ENCODE data around the gene ADAMTS19.

Gene ADAMTS19

DNA sequence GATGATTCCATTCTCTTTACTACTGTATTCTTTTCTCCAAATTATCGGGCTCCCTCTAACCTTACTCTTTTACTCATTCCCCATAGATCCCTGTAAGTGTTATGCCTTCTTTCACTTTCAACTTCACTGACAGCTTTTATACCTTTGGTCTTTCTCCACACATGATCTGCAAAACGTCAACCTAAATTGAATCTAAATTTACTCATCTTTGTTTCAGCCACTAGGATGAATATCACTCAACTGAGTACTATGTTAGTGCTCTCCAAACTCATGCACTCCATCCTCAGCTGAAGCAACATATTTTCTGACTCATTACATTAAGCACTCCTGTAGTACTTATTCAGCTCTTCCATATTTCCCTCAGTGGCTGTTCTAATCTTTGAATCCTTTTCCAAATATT lies 133.4 kb downstream of the ADAMTS19 start:
- POLR2A ChIA-PET = no interaction called here
- CTCF ChIA-PET = no interaction called here
- TF ChIP-seq, protein P1, sequence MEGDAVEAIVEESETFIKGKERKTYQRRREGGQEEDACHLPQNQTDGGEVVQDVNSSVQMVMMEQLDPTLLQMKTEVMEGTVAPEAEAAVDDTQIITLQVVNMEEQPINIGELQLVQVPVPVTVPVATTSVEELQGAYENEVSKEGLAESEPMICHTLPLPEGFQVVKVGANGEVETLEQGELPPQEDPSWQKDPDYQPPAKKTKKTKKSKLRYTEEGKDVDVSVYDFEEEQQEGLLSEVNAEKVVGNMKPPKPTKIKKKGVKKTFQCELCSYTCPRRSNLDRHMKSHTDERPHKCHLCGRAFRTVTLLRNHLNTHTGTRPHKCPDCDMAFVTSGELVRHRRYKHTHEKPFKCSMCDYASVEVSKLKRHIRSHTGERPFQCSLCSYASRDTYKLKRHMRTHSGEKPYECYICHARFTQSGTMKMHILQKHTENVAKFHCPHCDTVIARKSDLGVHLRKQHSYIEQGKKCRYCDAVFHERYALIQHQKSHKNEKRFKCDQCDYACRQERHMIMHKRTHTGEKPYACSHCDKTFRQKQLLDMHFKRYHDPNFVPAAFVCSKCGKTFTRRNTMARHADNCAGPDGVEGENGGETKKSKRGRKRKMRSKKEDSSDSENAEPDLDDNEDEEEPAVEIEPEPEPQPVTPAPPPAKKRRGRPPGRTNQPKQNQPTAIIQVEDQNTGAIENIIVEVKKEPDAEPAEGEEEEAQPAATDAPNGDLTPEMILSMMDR (IDR thresholded peaks at IDR 0.05; ENCODE audit: control extremely low read depth, extremely low read depth, low read depth, missing control alignments) = no peak
- no peak for DNase-seq (ENCODE audit: extremely low spot score)

DNA sequence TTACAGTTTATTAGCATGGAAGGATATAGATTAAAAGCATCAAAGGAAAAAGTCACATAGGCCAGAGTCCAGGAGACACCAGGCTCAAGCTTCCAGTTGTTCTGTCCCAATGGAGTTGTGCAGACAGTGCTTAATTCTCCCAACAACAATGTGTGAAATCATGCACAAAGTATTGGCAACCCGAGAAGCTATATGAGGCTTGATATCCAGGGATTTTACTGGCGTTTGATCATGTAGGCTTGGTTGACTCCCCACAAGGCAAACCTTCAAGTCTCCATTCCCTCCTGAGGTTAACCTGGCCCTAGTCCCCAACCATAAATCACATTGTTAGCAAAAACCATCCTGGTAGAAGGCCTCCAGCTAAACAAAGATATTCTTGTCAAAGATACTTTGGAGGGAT lies 141.5 kb downstream of the ADAMTS19 start:
- no peak for DNase-seq (ENCODE audit: extremely low spot score)
- ChIA-PET POLR2A (no interaction called here), CTCF (interaction anchor here (1.2 kb wide), 1 partner anchor 10 kb away, joined by 3 read pairs; no protein-coding TSS in a partner anchor)
- TF ChIP-seq, protein P1 (IDR thresholded peaks at IDR 0.05; ENCODE audit: control extremely low read depth, extremely low read depth, low read depth, missing control alignments) = no peak

DNA sequence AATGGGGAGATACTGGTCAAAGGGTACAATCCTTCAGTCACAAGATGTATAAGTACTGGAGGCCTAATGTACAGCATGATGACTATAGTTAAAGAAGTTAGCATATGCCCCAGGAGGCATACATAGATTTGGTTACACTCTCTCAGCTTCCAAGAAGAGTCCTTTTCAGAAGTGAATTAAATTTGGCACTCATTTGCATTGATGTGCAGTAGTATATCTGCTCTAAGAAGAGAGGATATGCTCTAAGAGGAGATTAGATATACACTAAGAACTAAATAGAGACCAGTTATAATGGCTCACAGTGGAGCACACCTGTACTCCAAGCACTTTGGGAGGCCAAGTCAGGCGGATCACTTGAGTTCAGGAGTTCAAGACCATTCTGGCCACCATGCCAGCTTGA lies 148.3 kb downstream of the ADAMTS19 start:
- no peak for DNase-seq (ENCODE audit: extremely low spot score)
- TF ChIP-seq, protein P1 (IDR thresholded peaks at IDR 0.05; ENCODE audit: control extremely low read depth, extremely low read depth, low read depth, missing control alignments) = no peak
- ChIA-PET POLR2A (no interaction called here), CTCF (no interaction called here)

DNA sequence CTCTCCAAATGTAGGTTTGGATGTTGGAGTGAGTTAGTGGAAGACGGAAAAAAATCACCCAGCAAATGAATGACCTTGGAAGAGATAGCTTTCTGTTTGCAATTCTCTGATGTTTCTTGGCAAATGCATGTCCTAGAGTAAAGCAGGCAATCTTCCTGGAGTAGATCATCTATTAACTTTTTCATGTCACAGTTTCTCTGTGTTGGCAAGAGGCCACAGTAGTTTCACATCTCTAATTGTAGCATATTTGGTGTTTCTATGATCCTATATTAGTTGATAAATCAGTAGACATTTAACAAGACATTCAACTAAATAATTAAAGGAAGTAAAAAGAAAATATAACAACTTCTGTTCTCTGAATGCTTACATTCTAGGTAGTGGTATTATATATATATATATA lies 149.6 kb downstream of the ADAMTS19 start:
- ChIA-PET CTCF (no interaction called here), POLR2A (no interaction called here)
- no peak for DNase-seq (ENCODE audit: extremely low spot score)
- TF ChIP-seq, protein P1 (IDR thresholded peaks at IDR 0.05; ENCODE audit: control extremely low read depth, extremely low read depth, low read depth, missing control alignments) = no peak

DNA sequence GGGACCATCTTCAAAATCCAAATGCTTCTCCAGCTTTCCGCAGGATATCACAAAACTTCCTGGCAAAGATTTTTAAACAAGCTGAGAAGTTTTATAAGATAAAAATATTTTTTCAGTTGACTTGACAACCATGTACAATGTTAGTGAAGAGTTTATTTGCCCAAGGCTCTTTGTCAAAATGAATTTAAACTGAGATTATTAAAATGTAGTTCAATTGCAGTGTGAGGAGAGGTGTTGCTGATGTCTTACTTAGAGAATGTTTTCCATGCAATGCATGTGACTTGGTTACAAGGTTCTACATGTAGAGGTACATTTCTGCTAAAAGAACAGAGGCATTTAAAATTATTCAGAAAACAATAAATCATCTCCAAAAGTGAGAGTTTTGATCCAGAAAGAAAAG lies 156.4 kb downstream of the ADAMTS19 start:
- TF ChIP-seq, protein P1 (IDR thresholded peaks at IDR 0.05; ENCODE audit: control extremely low read depth, extremely low read depth, low read depth, missing control alignments) = no peak
- DNase-seq (ENCODE audit: extremely low spot score) = no peak
- CTCF ChIA-PET = interaction anchor here (1.5 kb wide), 1 partner anchor 26 kb away, joined by 4 read pairs; no protein-coding TSS in a partner anchor
- POLR2A ChIA-PET = no interaction called here

DNA sequence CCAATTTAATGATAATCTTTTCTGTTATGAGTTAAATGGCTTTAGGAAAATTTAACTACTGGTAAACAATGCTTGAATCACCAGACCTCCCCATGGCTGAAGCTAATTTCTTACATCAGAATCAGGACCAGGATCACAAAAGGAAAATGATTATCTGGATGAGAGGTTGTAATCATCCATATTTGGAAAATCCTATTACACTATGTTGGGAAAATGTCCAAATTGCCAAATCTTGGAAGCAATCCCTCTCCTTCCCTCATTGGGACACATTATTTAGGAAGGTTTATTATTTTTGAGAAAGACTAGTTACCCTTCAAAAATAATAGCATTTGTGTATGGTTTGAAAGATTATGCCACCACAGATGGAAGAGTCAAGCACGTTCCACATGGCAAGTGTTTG lies 157.1 kb downstream of the ADAMTS19 start:
- no peak for DNase-seq (ENCODE audit: extremely low spot score)
- CTCF ChIA-PET = interaction anchor here (1.5 kb wide), 1 partner anchor 25 kb away, joined by 4 read pairs; no protein-coding TSS in a partner anchor
- TF ChIP-seq, protein P1 (IDR thresholded peaks at IDR 0.05; ENCODE audit: control extremely low read depth, extremely low read depth, low read depth, missing control alignments) = no peak
- POLR2A ChIA-PET = no interaction called here

DNA sequence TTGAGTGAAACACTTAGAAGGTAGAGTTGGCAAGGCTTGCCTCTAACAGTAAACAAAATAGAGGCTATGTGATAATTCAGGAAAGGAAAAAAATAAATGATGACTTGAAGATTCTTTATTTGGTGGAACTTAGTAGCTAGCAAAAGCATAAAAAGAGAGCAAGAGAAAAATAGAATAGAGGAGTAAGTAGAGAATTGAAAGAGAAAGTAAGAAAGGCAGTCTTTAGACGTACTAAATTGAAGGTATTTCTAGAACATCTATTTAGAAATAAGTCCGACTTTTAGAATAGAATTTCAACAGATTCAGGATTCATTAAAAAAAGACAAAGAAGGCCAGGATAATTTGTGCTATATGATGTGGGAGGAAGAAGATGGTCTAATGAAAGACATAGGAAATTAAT lies 159.7 kb downstream of the ADAMTS19 start:
- CTCF ChIA-PET = no interaction called here
- no peak for DNase-seq (ENCODE audit: extremely low spot score)
- POLR2A ChIA-PET = no interaction called here
- TF ChIP-seq, protein P1 (IDR thresholded peaks at IDR 0.05; ENCODE audit: control extremely low read depth, extremely low read depth, low read depth, missing control alignments) = no peak

Measured in GM10248 (cell line).